Activated gamma-delta T cell treated with Interleukin-2 at 50 U/mL for 16 hours (primary cell): Measurements from ENCODE around the gene DPYD.
A peak's percentile ranks its signal among the peaks of the same experiment; 100 is the strongest.

ENCODE experiments used
- DNase-seq: peaks from one replicate; pipeline ENCODE4 v3.0.0-alpha.2; 2020

Gene DPYD

GRCh38 chr1:97920832-97921571 lies at the start of gene DPYD:
Gene DPYD (minus strand): TSS chr1:97921034. CDS start chr1:97920922, 112 bp downstream.
- DNase-seq, result peak; percentile 82

- no peak for DNase-seq
Observed at GRCh38 chr1:97960470-97960869, 39.6 kb upstream of the DPYD start.

GRCh38 chr1:97947695-97948094 lies 26.9 kb upstream of the DPYD start:
- DNase-seq, result no peak

- DNase-seq, result no peak
Observed at GRCh38 chr1:97943354-97943753, 22.5 kb upstream of the DPYD start.

- no peak for DNase-seq
Observed at GRCh38 chr1:97942161-97943123, 21.6 kb upstream of the DPYD start.

GRCh38 chr1:97938285-97938642 lies 17.4 kb upstream of the DPYD start:
- no peak for DNase-seq

- no peak for DNase-seq
Observed at GRCh38 chr1:97936976-97937375, 16.1 kb upstream of the DPYD start.

GRCh38 chr1:97934491-97934890 lies 13.7 kb upstream of the DPYD start:
- DNase-seq, result no peak

- no peak for DNase-seq
Observed at GRCh38 chr1:97929874-97930851, 9.3 kb upstream of the DPYD start.

- DNase-seq, result no peak
Observed at GRCh38 chr1:97926017-97926708, 5.3 kb upstream of the DPYD start.

- DNase-seq, result no peak
Observed at GRCh38 chr1:97925151-97925550, 4.3 kb upstream of the DPYD start.

GRCh38 chr1:97923811-97924210 lies 3.0 kb upstream of the DPYD start:
- no peak for DNase-seq

GRCh38 chr1:97920276-97920831 lies 480 bp downstream of the DPYD start:
- DNase-seq, result no peak

GRCh38 chr1:97919585-97920261 lies 1.1 kb downstream of the DPYD start:
- DNase-seq, result no peak

GRCh38 chr1:97918961-97919360 lies 1.9 kb downstream of the DPYD start:
- DNase-seq, result no peak

GRCh38 chr1:97913506-97914139 lies 7.2 kb downstream of the DPYD start:
- no peak for DNase-seq

- DNase-seq, result no peak
Observed at GRCh38 chr1:97911266-97912215, 9.3 kb downstream of the DPYD start.

GRCh38 chr1:97909266-97909665 lies 11.6 kb downstream of the DPYD start:
- DNase-seq, result no peak

- no peak for DNase-seq
Observed at GRCh38 chr1:97907886-97908285, 12.9 kb downstream of the DPYD start.
